ENCODE measurements around the gene TSHZ2.

The TSHZ2 gene

DNA sequence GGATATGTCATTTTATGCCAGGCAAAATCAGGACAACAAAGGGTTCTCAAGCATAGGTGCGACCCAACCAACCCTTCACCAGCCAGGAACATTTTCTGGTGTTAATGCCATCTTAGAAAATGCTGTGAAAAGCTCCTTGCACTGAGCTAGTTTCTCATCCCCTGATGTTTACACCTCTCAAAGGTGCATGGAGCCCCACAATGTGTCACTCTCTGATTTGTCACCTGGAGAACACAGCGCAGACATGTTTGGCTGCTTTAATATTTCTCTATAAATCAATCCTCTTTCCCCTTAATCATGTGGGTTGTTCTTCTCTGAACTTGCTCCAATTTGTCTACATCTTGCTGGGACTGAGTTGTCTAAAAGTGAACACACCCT, 244.3 kb downstream of the TSHZ2 start:
- DNase-seq = no peak

DNA sequence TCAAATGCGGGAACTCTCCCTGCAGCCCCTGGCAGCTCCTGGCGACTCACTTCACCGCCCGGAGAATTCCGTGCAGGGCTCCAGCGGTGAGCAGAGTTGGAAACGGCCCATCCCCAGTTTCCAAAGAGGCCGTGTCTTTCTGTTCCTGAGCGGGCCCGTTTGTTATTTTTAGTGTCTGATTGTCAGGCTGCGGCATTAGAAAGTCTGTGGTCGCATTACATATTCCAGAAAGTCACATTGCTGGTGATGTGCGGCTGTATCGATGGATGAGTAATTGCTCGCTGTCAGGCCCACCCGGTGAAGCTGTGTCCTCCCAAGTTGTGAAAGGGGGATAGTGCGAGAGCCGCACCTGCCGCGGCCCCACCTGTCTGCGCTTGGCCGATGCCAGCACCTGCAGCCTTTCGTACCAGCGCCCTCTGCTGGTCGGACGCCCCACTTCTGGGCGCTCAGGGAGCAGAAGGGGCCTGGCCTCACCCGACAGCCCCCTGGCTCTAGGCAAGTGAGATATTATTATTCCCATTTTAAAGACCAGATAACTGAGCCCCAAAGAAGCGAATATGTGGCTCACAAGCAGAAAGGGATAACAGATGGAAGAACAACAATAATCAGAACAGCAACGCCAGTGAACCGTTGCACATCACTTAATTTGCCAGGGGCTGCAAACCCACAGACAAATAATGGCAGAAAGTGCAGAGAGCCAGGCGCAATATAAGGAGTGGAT, 244.9 kb downstream of the TSHZ2 start:
- peak; percentile 86 for DNase-seq

DNA sequence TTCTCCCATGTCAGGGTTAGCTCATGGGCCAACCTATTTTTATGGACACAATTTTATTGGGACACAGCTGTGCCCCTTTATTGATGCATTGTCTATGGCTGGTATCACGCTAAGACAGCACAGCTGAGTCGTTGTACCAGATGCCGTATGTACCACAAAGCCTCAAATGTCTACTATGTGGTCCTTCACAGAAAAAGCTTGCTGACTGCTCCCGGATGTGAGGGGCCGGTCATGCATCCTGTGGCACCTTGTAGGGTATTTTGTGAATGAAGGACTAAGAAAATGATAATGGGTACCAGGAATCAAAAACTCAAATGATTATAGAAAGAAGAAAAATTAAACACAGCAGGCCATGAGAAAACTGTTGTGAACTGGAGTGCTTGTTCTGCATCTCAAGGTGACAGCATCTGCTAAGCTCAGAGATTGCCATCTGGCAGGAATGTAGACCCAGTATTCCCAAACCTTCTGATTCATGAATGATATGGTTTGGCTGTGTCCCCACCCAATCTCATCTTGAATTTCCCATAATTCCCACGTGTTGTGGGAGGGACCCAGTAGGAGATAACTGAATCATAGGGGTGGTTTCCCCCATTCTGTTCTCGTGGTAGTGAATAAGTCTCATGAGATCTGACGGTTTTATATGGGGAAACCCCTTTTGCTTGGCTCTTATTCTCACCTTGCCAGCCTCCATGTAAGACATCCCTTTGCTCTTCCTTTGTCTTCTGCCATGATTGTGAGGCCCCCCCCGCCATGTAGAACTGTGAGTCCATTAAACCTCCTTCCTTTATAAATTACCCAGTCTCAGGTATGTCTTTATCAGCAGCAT, 248.5 kb downstream of the TSHZ2 start:
- no peak for DNase-seq

DNA sequence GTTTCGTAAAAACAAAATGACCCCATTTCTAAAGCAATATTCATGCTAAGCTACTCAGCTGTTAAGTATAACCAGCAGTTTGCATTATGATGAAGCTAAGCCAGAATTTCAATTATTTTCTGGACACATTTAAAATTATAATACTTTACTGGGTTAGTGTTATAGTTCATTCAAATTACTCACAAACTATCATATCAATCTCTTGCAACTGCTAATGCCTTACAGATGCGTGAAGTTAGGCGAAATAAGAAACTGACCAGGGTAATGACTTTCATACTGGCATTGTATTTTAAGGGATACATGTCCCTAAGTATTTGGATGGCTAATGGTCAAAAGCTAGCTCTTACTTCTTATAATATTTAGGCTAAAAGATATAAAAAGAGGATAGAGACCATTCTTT, 249.6 kb downstream of the TSHZ2 start:
- no peak for DNase-seq

DNA sequence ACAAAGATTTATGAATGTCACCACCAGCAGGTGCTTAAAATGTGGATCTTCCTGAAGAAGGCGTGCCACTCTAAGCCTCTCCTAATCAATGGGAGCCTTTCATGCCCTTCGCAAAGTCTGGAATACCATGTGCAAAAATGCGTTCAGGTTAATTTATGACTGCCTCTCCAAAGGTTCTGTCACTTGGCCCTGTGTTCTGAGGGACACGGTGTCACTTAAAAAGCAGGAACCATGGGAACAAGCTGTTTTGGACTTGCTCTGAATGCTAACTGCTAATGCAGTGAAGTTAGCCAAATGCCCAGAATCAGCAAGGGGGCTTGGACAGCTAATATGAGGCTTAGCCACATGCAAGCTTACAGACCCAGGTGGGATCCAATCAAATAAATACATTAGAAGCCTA, 250.3 kb downstream of the TSHZ2 start:
- DNase-seq = no peak

DNA sequence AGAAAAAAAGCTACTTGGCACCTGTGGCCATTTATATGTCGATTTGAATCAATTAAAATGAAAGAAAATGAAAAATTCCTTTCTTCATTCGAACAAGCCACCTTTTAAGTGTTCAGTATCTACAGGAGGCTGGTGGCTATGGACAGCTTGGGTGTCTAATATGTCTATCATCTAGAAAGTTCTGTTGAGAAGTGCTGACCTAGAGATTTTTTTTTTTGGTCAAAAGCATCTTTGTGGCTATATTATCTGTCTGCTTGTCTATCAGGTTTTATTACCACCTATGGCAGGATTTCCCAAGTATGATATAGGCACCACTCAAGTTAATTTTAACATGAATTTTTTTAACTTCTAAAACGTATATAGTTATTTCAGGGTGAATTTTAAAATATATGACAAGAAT, 250.8 kb downstream of the TSHZ2 start:
- no peak for DNase-seq

DNA sequence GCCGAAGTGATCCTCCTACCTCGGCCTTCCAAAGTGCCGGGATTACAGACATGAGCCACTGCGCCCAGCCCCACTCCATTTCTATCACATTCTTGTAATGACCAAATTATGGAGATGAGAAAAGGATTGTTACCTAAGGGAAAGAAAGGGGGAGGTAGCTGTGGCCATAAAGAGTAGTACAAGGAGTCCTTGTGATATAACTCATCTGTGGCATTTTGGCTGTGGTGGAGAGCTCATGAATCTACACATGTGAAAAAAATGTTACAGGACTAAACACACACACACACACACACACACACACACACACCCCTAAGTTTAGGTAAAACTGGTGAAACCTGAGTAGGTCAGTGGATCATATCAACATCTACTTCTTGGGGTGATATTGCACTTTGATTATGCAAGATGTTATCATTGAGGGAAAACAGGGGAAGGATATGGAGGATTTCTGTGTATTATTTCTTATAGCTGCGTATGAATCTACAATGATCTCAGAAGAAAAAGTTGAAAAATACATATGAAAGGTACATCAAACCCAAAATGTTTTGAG, 251.5 kb downstream of the TSHZ2 start:
- DNase-seq = no peak

DNA sequence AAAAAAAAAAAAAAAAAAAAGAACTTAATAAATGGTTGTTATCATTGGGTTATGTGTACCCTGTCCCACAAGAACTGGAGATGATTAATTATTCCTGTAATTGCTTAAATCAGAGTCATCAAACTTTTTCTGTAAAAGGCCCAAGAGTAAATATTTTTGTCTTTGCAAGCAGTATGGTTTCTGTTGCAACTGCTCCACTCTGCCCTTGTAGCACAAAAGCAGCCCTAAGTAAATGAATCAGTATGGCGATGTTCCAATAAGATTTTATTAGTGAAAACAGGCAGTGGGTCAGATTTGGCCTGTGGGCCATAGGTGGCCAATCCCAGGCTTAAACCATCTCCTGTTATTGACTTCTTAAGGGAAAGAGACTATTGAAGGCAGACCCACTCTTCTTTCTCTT, 252.7 kb downstream of the TSHZ2 start:
- DNase-seq = no peak

DNA sequence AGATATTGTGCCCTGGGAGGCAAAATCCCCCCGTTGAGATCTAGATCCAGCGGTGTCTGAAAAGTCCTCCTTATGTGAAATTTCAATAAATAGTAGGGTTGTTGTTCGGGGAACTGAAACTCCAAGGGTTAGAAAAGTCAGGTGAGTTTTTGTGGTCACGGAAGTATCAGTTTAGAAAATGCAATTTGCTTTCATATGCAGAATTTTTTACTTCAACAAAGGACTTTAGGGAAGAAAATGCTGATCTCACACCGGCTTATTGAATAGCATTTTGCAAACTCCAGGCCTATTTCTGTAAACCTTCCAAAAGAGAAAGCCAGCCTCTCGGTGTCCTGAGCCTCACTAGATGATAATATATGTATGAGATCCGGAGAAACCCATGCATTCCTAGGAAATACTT, 254.7 kb downstream of the TSHZ2 start:
- DNase-seq = no peak

DNA sequence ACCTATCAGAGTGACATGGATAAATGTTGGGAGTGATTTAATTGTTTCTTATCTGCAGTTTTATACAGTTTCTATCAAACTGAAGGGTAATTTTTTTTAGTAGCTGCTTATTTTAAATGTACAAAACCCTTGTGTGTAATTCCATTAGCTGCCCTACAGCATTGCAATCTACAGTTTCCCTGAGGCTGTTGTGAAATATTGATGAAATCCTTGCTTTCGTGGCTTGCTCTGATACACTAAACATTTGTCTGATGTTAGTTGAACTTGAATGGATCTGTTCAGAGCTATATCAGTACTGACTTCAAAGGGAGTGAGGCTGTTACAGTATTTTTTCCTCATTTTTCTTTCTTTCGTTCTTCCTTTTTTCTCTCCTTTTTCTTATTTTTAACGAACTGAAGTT, 255.4 kb downstream of the TSHZ2 start:
- no peak for DNase-seq

DNA sequence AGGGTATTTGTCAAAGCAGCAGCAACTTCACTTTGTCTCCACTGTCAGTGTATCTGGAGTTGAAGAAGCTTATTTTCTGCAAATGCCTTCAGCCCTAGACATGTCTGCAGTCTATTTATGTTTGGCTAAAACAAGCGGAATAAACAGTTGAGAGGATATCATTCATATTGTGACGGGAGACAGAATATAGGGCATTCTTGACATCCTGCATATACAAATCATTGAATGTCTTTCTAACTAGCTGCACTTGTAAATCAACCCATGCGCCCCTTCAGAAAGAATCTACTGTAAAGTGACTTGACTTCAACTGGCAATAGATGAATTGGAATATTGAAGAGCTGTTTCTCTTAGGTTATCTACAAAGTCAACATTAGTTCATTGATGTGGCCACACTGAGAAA, 258.9 kb downstream of the TSHZ2 start:
- no peak for DNase-seq

DNA sequence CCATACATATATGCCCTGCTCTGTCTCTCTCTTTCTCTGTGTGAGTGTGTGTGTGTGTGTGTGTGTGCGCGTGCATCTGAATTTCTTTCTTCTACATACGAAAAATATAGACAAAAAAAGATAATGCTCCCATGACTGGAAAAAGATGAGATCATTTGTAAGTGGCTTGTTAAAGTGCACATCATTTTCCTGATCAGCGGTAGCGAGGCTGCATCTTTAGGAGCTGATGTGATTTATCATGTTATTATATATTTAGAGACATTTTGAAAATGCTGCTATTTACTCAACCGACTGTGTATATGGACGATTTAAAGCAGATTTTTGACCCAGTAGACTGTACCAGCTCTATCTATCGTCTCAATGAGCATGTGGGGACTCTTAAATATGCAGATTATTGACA, 265.3 kb downstream of the TSHZ2 start:
- no peak for DNase-seq

DNA sequence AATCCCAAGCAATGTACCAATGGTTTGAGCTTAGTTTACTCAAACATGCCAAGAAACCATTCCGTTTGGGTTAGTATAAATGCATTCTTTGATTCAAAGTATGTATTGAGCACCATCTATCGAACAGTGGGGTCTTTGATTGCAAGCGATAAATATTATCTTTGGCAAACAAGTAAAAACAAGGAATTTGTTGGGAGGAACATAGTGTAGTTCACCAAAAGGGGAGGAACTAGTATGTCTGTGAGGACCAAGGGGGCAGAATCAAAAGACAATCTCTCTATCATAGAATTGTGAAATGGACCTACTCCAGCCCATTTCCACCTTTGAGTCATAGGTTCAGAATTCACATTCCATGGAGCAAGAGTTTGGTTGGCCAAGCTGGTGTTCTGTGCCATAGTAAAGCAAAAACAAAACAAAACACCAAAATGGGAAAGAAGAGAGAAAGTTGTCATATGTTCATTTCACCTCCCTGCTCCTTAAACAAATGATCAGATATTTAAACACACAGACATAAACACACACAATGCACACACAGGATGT, 266.0 kb downstream of the TSHZ2 start:
- DNase-seq = no peak

DNA sequence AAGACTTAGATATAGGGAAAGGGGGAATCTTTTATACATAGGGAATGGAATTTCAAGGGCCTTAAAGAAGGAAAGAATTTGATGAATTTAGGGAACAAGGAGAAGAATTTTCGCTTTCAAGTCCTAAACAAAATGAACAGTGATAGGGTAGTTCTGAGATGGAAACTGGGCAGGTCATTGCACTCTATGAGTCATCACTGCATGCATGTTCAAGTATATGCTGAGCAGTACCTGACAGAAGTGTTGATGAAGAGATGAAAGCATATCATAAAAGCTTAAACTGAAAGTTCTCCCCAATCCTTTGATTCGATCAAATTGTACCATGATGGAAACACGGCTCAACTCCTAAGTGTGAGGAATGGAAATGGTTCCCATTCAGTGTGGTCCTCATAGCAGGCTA, 271.0 kb downstream of the TSHZ2 start:
- no peak for DNase-seq

DNA sequence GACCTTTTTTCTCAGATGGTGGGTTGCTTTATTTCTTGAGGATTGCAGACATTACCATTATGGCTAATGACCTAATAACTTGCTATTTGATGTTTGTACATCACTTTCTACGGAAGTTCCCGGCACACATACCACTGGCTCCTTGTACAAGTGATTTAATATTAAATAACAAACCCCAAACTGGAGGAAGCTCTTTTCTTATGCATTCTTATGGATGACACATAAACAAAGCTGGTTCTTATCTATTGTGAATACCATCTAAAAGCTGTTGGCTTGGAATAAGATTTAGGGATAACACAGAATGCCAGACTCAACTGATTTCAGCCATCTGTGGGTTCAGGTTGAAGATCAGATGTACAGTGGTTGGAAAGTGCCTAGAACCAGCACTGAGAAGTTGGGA, 272.6 kb downstream of the TSHZ2 start:
- no peak for DNase-seq

DNA sequence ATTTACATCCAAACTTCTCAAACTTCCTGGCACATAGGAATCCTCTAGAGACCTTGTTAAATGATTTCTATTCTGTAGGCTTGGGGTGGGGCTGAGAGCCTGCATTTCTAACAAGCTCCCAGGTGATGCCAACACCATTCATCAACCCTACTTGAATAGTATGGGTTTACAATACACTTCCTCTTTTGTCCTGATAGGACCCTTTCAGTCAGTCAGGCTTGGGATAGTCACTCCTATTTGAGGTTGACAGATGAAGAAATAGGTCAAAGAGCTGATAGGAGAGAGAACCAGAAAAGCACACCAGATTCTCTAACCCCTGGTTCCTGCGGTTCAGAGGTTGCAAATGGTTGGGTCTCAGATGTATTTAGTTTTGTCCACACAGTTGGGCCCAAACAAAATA, 273.4 kb downstream of the TSHZ2 start:
- no peak for DNase-seq

DNA sequence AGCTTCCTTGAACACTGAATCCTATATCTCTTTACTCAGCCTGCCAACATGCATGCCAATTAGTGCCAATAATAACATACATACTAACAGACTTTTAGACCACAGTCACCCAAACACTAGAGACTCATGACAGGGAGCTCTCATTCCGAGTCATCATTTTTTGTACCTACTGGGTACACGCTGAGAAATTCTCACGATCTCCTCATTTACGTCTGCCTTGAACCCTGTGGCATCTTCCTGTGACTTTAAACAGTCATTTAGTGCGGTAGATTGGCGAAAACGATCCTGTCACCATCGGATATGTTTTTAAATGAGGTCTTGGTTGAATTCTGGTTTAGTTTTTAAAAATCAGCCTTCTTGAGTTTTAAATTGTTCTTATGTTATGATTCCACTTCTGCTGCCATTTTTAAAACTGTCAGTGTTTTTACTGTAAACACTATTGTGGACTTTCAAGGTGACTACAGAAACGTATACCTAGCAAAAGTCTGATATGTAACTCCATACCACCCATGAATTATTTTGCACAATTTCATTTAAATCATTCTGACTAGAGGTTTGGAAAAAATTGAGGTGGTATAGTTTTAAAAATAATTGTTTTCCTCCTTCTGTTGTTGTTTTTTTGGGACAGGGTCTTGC, 275.4 kb downstream of the TSHZ2 start:
- DNase-seq = no peak

DNA sequence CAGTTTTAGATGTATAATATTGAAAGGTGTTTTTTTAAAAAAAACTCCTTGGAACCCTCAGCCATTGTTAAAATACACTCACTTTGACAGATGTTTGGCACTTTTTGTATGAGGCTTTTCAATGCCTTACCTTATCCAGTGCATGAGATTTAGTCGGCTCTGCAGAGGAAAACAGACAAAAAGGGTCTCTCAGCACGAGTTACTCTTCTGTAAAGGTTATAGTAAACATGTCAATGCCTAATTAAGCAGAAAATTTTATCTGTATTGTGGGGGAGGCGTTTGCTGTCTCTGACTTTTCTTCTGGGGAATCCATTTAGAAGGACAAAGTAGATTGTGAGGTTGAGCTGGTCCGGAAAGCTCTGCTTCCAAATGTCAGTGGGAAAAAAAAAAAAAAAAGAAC, 278.3 kb downstream of the TSHZ2 start:
- DNase-seq = no peak

DNA sequence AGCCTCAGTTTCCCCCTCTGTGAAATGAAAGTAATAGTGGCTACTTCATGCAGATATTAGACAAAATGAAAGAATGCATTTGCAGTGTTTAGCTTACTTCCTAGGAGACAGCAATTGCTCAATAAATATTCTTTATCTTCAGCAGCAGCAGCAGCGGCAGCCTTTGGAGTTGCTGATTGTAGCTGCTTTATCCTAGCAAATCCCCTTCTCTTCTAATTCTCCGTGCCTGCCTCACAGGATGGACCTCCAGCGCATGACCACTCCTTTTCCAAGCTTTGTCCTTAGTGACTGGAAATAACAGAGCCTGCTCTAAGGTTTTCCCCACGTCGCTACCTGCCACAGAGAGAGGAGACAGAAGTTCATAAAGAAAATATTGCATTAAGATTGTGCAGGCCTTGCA, 279.8 kb downstream of the TSHZ2 start:
- no peak for DNase-seq

DNA sequence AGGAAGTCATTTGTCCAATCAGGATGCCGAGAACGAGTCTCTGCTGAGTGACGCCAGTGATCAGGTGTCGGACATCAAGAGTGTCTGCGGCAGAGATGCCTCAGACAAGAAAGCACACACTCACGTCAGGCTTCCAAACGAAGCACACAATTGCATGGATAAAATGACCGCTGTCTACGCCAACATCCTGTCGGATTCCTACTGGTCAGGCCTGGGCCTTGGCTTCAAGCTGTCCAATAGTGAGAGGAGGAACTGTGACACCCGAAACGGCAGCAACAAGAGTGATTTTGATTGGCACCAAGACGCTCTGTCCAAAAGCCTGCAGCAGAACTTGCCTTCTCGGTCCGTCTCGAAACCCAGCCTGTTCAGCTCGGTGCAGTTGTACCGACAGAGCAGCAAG, 281.5 kb downstream of the TSHZ2 start:
- DNase-seq = no peak

DNA sequence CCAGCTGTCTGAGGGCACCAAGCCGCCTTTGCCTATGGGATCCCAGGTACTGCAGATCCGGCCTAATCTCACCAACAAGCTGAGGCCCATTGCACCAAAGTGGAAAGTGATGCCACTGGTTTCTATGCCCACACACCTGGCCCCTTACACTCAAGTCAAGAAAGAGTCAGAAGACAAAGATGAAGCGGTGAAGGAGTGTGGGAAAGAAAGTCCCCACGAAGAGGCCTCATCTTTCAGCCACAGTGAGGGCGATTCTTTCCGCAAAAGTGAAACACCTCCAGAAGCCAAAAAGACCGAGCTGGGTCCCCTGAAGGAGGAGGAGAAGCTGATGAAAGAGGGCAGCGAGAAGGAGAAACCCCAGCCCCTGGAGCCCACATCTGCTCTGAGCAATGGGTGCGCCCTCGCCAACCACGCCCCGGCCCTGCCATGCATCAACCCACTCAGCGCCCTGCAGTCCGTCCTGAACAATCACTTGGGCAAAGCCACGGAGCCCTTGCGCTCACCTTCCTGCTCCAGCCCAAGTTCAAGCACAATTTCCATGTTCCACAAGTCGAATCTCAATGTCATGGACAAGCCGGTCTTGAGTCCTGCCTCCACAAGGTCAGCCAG, 283.0 kb downstream of the TSHZ2 start:
- no peak for DNase-seq

DNA sequence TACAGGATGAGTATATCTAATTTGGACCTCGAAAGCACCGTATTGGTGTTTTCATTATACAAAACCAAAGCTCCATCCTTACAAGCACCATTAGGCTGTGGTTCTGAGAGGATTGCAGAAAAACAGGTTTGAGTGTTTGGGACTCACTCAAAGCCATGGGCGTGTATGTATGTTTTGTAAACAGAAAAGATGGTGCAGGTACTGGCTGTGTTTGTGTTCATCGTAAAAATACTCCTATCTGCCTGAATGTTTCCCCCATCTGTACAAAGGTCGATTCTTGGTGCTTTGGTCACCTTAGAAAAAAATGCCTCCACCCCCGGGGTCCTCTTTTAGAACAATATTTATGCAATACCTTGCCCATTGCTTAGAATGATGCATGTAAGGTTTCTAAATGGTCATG, 286.6 kb downstream of the TSHZ2 start:
- DNase-seq = no peak

DNA sequence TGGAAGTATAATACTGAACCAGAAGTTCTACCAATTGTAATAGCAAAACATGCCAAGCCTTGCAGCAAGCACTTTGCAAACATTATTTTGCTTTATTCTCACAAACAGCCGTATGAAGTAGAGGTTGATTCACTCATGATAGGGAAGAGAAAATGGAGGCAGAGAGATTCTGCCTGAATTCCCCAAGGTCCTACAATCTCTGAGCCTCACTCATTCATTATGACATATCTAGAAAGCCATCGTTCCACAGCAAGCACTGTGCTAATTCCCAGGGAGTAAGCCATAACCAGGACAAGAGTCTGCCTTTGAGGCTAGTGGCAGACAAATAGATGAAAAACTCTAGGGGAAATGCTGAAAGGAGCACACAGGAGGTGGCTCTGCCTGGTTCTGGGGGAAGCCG, 288.0 kb downstream of the TSHZ2 start:
- no peak for DNase-seq

All from activated CD8-positive, alpha-beta memory T cell treated with anti-CD3 and anti-CD28 coated beads, Interleukin-2, amount 50 U/mL, for 4 hours (primary cell).